NCI-H2081 treated with DMSO at 0.1 percent for 48 hours (cell line): ENCODE results near the gene TM7SF2.
A peak's percentile ranks its signal among the peaks of the same experiment; 100 is the strongest.

ENCODE experiments used
- DNase-seq: peaks from one replicate; lab custom pipeline; 2025; lab: John Stamatoyannopoulos, UW

Gene TM7SF2

DNA sequence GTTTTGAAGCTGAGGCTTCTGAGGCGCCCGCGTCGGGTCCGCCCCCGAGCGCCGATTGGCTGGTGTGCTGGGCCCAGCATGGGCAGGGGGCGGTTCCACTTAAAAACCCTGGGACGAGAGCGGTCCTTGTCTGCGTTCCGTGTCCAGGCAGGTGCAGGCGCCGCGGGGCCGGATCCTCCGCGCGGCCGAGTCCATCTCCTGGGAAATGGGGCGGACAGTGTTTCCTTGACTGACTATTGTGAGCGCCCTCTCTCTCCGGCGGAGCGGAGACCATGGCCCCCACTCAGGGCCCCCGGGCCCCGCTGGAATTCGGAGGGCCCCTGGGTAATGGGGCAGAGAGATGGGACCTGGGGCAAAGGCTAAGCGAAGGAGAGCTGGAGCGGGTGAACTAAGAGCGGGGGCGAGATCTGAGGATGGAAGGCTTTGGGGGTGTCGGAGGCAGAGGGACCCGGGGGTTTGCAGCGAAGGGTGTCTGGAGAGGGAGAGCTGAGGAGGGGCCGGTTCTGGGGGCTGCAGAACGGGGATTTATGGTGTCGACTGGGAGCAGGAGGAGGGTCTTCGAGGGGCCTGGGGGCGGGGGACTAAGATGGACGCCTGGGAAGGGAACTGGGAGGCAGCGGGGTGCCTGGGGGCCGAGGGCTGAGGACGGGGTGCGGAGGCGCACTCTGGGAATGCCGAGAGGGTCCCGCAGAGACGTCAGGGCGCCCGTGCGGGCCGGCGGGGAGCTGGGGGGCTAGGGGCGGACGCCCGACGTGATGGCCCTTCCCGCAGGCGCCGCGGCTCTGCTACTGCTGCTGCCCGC is at the start of gene TM7SF2:
TSS of gene TM7SF2 (plus strand) at position 129 of the 802 bp plus-strand sequence. CDS start at position 273, 144 bp downstream.
- peak; percentile 62 for DNase-seq

DNA sequence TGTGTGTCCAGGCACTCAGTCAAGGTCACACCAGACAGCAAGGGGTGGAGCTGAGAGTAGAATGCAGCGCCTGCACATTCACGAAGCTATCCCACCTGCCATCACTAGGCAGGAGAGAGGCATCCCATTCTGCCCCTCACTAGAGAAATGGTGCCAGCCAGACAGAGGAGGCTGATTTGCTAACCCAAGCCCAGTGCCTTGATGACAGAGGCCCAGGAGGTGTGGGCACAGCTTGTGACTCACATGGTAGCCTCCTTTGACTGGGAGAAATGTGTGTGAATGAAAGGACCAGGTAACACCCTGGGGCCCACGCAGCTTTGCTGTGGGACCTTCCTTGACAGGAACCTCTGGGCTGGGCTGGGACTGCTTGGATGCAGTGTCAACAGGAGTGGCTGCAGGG is 48.1 kb upstream of the TM7SF2 start:
- no peak for DNase-seq

DNA sequence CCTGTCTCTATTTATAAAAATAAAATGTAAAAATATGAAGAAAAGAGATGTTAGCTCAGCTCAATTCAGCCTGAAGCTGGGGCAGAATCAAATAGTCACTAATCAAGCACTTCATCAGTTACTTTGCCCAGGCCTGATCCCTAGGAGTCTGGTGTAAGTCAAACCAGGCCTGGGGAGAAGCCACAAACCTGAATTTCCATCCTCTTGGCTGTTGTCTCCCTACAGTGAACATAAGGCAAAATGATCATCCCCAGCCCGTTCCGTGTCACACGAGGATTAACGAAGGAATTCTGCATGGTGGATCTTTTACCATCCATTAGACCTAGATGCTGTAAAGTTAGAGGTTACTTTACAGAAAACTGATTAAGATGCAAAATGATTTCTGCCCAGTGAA is 46.8 kb upstream of the TM7SF2 start:
- DNase-seq, result no peak

DNA sequence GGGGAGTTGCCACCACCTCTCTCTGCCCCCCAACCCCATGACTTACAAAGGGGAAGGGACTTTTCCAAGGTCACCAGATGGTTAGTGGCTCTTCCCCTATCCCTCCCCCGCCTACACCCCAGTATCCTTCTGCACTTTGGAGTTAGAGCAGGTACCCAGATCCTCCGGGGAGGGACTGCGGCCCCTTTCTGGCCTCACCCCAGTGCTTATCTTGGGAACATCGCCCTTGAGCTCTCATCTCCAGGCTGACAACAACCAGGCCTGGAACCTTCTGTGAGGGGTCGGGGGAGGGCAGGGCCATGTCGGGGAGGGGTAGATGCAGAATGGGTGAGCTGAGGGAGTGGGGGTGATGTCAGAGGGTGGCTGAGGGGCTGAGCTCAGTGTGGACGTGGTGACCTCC is 45.8 kb upstream of the TM7SF2 start:
- DNase-seq, result no peak

DNA sequence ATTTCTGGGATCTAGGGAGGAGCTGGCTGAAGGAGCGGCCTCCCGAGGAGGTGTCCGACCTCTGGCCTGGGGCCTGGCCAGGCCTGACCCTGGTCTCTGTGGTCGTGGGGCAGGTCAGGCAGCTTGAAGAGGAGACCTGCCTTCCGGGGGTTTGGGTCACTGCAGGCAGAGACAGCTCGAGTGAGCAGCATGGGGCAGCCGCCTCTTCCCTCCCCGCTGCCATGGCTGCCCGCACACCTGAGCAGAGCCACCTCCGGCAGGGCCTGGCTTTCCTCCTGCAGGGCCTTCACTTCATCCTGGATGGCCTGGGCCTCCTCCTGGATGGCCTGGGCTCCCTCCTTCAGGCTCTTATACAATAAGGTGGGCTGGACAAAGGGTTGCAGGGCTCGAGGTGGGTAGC is 45.4 kb upstream of the TM7SF2 start:
- DNase-seq, result no peak

DNA sequence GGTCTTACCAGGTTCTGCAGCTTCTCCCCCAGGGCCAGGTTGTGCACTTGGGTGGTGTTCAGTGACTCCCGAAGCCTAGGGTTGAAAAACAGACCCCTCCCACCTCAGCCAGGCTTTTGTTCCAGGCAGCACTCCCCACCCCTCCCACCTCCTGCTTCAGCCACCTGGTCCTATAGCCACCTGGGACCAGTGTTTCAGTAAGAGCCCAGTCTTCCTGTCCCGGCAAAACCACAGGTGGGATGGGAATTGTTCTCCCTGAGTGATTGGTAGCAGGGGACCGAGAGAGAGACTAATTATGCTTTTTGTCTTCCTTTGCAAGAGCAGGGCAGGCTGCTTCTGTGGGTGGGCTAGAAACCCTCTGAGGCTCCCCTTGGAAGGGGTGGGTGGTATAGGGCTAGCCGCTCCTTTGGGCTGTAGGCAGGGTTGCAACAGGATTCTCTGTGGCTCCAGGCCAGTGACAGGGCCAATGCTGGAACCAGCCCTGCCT is 44.8 kb upstream of the TM7SF2 start:
- DNase-seq, result peak; percentile 26

DNA sequence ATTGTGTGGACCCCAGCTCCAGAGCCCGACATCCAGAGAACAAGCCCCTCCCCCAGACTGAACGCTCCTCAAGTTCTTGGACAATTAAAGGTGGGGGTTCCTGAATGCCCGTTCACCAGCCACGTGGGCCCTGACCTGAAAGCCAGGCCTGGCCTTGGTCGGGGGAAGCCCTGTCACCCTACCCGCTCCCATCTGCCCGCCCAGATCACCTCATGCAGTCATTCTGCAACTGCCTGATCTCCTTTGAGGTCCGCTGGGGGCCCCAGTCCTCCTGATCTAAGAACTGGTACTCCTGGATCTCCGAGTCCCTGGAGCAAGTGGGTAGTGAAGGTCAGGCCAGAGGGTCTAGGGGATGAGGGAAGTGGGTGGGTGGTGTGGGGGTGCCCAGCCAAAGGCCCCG is 44.2 kb upstream of the TM7SF2 start:
- no peak for DNase-seq

DNA sequence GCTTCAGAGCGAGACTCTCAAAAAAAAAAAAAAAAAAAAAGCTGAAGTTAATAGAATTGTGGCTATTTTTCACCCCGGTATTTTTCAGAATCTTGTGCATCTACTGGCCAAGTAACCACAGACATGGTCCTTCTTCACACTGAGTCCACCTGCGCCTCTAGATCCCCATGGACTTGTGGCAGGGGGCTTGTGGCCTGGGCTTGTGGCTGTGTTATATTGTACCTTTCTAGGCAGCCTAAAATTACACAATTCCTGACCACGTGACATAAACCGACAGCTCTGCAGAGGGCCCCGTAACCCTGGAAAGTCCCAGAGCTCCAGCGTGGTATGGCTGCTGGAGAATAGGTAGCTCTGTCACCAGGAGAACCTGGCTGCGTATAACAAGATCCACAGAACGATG is 42.5 kb upstream of the TM7SF2 start:
- DNase-seq, result no peak

DNA sequence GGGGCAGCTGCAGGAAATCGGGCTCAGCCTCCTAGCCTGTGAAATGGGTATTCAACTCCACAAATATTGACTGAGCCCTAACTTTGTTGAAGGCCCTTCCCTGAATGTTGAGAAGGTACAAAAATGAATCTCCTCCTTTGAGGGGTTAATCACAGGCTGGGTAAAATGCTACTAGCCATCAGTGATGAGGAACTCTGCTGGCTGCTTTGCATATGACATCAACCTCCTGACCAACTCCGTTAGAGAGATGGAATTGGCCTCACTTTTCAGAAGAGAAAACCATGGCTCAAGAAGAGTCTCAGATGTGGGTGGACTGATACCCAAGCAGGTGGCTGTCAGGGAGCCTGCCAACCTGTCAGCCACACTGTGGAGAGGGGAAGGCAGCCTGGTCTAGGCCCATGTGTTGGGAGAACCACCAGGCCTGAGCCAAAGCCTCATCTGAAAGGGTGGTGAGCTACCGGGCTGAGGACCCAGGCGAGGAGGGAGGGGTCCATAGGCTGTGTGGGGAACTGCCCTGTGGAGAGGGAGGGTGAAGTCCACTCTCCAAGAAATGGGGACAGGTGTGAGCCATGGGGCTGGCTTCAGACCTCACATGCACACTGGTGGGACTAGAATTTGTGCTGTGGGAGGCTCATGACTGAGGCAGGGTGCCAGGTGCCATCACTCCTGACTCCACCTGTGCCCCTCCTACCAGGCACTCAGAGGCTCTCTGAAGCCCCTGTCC is 39.6 kb upstream of the TM7SF2 start:
- DNase-seq, result no peak

DNA sequence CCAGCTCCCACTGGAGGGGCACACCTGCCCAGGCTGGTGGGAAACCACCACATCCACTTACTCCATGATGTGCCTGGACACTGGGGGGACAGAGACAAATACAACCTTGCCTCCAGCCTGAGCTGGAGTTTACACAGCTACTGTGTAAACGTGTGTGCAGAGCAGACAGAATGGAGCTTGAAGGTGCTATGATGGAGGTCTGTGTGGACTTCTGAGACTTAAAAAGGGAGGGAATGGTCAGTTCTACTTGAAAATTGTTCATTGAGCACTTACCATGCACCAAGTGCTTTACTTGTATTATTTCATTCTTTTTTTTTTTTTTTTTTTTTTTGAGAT is 39.1 kb upstream of the TM7SF2 start:
- DNase-seq, result no peak

DNA sequence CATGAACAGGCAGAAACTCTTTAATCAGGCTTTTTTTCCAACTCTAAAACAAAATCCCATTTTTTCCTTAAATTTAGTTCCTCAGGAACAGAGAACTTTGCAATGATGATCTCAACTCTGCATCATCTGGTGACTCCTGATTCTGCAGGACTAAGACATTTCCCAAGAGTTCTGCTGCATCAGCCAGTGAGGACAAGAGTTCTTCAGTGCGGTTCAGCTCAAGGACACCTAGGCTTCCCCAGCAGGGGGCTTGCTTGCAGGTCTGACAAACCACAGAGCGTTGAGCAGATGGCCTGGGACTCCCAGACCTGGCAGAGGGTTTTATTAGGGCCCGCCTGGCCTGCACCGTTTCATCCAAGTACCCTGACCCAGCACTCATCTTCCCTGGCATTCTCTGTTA is 34.2 kb upstream of the TM7SF2 start:
- no peak for DNase-seq

DNA sequence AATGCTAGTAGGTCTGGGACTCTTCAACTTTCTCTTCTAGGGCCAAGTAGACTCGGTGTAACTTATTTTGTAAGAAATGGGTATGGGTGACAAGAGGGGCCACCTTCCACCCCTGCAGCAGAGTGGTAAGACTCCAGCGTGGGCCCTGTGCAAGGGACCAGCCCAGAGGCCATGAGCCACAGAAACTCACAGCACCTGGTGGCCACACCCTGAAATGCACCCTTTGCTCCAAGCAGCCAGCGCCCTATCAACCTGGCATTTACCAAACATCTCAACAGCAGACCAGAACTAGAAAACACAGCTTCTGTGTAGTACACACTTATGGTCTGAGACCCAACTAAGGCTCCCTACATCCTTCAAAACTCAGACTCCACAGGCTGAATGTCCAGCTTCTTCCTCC is 33.5 kb upstream of the TM7SF2 start:
- peak; percentile 25 for DNase-seq

DNA sequence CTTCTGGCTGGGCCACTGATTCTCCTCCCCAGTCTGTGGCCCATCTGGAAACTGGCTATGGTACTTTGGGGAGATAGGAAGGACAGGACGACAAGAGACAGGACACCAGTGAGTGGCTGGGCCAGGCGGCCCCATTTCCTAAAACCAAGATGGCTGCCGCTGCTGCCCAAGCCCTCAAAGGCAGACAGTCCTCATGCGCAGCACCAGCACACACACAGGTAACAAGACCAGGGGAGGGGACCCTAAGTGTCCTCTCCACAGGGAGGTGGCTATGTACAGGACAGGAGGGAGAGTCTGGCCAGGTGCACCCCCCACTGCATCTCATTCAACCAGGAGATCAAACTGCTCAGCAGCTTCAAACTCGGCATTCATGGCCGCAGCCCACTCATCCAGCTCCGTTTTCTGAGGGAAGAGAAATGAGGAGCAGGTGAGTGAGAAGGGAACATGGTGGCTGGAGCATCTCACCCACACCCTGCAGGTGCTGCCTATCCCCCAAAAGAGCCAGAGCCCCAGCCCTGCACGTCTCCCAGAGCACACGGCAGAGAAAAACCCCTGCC is 32.8 kb upstream of the TM7SF2 start:
- no peak for DNase-seq

DNA sequence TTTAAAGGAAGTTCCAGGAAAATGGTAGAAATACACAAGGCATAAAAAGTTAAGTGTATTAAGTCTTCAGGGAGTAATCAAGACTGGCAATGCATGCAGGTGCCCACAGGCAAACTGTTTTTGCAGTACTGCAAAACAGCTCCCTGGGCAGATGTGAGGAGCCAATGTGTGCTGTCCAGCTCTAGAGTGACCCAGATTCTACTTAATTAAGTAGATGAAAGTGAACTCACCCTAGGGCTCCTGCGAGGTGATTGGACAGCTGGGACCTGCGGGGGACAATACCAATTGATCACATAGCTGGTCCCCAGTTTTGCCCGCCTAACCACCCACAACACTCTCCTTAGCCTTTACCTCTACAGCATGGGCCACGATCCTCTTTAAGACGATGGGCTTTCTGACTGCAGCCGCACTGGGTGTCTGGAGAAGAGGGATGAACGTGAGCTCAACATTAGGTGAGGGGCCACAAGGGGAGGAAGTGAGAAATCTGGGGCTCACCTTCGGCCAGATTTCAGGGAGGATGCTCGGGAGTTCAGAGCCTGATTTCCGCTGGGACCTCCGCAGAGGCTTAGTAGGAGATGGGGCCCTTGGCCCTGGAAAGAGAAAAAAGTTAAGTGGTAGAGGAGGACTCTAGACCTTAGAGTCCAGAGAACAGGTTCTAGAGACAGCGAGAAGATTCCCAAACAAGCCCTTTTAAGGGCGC is 28.4 kb upstream of the TM7SF2 start:
- no peak for DNase-seq

DNA sequence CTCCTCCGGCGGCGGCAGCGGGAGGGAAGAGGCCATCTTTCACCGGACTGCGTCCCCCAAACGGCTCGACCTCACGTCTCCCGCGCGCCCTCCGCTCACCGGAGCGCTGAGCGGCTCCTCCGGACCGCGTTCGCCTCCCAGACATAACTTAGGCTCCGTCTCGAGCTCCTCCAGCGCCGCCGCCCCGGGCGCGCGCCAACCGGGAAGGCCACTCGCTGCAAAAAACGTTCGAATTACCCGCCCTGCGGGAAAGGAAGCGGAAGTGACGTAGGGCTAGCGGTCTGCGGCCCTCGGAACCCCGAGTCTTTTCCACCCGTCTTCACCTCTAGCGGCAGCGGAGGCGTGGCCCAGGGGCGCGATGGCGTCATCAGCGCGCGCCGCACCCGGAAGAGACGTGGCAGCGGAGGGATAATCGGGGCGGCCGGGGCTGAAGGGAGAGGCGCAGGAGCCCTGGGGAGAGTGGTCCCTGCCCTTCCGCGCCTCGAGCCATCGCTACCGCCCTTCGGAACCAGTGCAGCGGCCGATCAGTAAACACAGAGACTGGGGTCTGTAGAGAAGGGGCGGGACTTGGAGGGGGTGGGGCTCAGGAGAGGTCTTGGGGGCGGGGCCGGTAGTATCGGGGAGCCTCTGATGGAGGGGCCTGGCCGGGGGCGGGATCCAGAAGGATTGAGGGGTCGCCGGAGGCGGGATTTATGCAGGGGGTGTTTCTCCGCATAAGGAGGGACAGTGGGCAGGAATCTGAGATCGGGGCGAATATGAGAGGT is 27.7 kb upstream of the TM7SF2 start, which contains the start of the genes CDCA5 and ZFPL1:
TSS of gene CDCA5 (minus strand) at position 207 of the 764 bp plus-strand sequence. CDS start at position 145, 62 bp downstream.
TSS of gene ZFPL1 (plus strand) at position 389 of the 764 bp plus-strand sequence. CDS start 477 bp downstream, outside the sequence.
- DNase-seq, result peak; percentile 58

DNA sequence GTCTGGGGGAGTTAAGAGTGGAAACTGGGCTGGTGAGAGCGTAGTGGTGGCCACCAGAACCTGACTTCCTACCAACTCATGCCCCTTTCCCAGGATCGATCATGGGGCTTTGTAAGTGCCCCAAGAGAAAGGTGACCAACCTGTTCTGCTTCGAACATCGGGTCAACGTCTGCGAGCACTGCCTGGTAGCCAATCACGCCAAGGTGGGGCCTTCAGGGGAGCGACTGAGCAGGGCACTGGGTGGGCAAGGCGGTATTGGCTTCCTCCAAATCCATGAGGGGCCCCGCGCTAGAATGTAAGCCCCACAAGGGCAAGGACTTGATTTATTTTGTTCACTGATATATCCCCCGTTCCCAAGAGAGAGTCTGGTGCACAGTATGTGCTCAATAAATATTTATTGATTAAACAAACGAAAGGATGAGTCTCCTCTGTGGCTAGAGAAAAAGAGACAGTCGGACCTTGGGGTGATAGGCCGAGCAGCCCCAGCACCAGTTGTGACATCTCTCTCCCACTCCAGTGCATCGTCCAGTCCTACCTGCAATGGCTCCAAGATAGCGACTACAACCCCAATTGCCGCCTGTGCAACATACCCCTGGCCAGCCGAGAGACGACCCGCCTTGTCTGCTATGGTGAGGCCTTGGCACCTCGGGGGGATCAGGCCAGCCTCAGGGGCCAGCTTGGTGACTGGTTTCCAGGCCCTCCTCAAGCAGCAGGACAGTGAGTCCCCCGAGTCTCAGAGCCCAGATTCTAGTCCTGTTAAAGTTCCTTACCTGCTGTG is 26.9 kb upstream of the TM7SF2 start:
- no peak for DNase-seq

DNA sequence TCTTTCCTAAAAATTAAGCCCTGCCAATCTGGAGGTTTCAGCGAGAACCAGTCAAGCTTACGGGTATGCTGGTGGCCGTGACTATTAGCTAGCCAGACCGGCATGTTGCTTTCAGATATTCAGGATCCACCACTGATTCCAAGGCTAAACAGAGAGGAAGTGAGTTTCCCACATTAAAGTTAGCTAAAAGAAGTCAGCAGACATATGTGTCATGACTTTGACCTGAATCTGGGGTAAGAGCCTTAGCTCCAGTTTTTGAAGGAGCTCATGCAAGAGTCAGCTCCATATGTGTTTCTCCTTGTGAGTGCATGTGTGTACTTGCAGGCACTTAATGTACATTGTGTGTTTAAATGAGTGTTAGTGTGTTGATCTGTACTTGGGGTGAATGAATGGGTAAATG is 26.2 kb upstream of the TM7SF2 start:
- no peak for DNase-seq

DNA sequence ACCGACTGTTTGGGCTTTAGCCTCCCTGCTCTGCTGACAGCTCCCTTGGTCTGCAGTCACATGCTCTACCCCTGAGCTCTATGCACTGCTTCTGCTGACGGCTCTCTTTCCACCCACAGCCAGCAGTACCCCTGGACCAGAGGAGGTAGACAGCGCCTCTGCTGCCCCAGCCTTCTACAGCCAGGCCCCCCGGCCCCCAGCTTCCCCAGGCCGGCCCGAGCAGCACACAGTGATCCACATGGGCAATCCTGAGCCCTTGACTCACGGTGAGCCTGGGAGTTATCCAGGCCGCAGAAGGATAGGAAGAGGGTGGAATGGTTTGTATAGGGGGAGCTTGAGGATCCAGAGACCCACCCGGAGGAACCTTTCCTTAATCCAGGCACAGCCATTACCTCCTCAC is 24.9 kb upstream of the TM7SF2 start:
- DNase-seq, result no peak

DNA sequence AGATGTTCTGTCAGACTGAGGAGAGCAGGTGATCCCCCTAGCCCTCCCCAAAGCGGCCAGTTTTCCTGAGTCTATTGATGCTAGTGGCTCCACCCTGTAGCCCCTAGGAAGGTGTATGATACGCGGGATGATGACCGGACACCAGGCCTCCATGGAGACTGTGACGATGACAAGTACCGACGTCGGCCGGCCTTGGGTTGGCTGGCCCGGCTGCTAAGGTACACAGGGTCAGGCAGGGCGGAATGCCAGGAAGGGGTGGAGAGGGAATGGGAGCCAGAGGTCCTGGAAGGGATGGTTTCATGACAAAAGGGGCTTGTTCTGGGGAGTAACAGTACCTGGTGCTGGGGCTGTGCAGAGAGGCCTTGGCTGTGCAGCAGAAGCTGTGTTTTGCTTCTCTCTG is 24.5 kb upstream of the TM7SF2 start:
- DNase-seq, result no peak

DNA sequence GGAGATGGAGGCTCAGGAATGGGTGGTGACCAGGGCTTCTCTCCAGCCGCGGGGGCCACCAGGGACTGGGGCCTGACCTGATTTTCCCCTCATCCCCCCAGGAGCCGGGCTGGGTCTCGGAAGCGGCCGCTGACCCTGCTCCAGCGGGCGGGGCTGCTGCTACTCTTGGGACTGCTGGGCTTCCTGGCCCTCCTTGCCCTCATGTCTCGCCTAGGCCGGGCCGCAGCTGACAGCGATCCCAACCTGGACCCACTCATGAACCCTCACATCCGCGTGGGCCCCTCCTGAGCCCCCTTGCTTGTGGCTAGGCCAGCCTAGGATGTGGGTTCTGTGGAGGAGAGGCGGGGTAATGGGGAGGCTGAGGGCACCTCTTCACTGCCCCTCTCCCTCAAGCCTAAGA is 23.8 kb upstream of the TM7SF2 start:
- no peak for DNase-seq

DNA sequence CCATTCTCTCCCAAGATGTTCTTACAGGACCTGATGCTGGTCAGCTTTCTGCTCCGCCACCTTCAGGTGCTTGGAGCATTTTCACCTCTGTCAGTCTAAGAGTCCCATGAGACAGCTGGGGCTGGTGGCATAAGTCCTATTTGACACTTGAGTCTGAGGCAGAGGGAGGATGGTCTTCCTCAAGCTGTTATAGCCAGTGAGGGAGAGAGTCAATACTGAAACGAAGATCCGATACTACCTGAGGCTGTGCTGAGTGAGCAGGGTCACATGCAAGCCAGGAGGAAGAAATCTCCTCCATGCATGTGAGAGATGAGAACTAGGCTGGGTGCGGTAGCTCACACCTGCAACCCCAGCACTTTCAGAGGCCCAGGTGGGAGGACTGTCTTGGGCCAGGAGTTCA is 22.1 kb upstream of the TM7SF2 start:
- no peak for DNase-seq
